ENCODE data around the gene ARL17B.
"Not testable (repeated sequence)": the region's sequence is repeated elsewhere in the genome, so short reads cannot be mapped to it uniquely, and the experiment has no call there.

ARL17B gene

DNA sequence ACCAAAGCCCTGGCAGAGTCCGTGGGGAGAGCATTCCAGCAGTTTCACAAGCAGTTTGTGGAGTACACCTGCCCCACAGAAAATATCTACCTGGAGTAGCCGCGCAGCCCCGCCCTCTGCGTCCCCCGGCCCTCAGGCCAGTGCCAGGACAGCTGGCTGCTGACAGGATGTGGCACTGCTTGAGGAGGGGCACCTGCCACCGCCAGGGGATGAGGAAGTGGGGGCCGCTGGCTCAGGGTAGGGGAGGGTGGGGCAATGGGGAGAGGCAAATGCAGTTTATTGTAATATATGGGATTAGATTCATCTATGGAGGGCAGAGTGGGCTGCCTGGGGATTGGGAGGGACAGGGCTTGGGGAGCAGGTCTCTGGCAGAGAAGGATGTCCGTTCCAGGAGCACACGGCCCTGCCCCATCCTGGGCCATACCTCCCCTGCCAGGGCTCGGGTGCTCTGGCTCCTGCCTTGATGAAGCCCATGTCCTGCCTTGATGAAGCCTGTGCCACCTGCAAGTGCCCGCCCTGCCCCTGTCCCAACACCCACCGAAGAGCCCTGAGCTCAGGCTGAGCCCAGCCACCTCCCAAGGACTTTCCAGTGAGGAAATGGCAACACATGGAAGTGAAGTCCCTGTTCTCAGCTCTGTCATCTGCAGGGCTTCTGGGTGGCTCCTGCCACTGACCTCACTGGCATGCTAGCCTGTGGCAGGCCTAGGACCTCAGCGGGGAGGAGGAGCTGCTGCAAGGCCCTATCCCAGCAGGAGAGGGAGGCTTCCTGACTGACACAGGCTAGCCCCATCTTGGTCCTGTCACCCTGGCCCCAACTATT lies 116.4 kb downstream of the ARL17B start:
- DNase-seq = peak; percentile 25

DNA sequence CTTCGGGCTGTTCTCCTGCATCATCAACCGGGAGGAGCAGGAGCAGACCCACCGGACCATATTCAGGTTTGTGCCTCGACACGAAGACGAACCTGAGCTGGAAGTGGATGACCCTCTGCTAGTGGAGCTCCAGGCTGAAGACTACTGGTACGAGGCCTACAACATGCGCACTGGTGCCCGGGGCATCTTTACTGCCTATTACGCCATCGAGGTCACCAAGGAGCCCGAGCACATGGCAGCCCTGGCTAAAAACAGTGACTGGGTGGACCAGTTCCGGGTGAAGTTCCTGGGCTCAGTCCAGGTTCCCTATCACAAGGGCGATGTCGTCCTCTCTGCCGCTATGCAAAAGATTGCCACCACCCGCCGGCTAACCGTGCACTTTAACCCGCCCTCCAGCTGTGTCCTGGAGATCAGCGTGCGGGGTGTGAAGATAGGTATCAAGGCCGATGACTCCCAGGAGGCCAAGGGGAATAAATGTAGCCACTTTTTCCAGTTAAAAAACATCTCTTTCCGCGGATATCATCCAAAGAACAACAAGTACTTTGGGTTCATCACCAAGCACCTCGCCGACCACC lies 117.1 kb downstream of the ARL17B start:
- not testable (repeated sequence) for DNase-seq

DNA sequence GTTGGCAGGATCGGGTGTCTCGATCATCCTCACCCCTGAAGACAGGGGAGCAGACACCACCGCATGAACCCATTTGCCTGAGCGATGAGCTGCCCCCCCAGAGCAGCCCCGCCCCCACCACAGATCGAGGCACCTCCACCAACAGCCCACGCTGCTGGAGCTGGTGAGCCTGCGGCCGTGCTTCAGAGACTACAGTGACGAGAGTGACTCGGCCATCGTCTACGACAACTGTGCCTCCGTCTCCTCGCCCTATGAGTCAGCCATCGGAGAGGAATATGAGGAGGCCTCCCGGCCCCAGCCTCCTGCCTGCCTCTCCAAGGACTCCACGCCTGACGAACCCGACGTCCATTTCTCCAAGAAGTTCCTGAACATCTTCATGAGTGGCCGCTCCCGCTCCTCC lies 117.6 kb downstream of the ARL17B start:
- DNase-seq = not testable (repeated sequence)

DNA sequence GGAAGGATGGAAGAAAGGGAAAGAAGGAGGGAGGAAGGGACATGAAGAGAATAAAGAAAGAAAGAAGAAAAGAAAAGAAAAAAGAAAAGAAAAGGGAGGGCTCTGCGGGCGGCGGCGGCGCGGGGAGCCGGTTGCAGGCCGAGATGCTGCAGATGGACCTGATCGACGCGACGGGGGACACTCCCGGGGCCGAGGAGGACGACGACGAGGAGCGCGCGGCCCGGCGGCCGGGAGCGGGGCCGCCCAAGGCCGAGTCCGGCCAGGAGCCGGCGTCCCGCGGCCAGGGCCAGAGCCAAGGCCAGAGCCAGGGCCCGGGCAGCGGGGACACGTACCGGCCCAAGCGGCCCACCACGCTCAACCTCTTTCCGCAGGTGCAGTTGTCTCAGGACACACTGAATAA lies 118.1 kb downstream of the ARL17B start:
- DNase-seq = not testable (repeated sequence)

DNA sequence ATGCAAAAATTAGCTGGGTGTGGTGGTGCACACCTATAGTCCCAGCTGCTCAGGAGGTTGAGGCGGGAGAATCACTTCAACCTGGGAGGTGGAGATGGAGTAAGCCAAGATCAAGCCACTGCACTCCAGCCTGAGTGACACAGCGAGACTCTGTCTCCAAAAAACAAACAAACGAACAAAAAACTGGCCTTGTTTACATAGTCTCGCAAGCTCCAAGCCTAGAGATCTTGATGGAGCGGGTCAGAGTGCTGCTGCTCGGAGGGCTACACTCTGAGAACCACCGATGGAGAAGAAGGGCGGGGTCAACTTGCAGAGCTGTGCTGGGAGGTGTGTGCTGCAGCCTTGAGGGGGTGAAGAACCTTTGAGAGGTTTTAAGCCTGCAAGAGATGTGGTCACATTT lies 130.2 kb downstream of the ARL17B start:
- DNase-seq = not testable (repeated sequence)

DNA sequence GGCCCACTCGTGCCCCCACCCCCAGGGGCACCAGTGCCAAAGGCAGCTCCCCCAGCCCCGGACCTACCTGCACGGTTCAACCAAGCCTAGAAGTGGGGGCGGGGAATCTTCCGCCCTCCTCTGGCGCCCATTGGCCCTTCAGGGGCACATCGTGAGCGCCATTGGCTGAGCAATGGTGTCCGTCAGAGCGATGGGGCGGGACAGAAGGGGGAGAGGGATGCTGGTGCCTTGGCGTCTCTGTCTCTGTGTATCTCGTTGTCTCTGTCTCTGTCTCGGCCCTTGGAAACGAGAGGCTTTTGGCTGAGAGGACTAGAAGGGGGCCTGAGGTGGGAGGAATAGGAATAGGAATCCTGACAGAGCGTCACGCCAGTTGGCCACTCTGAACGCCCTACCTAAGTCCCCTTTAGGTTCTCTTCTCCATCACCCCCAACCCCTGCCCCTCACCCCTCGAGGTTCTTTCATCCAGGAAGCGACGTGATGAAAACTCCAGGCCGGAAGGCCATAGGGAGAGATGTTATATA lies 136.2 kb downstream of the ARL17B start:
- DNase-seq = peak; percentile 90

DNA sequence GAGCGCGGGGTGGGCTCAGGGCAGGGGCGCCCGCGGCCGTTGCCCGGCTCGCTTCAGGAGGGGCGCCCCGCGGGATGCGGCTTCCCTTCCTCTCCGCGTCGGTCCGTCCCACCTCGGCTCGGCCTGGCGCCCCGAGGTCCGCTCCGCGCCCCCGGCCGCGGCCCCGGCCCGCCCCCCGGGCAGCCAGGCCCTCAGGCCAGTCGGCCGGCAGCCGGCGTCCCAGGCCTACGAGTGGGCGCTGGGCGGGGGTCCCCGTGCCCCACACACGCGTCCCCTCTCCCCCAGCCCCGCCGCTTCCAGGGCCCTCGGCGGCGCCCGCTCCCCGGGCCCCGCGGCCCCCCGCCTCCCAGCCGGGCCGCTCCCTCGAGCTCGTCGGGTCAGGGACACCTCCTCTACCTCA lies 136.7 kb downstream of the ARL17B start:
- not testable (repeated sequence) for DNase-seq
